HUES6 (cell line): ENCODE measurements around the gene MYL5.
"Not testable (repeated sequence)": the region's sequence is repeated elsewhere in the genome, so short reads cannot be mapped to it uniquely, and the experiment has no call there.

Source experiments
- H3K27ac ChIP-seq: 2 replicates; pipeline ENCODE4 v1.7.0; 2013; ENCODE audit warnings: low read depth, mild to moderate bottlenecking, low read length, inconsistent platforms
- H3K27me3 ChIP-seq: 2 replicates; pipeline ENCODE4 v1.6.1; 2013; ENCODE audit warnings: low read length; ENCODE audit not compliant: control insufficient read depth, insufficient read depth
- H3K36me3 ChIP-seq: 2 replicates; pipeline ENCODE4 v1.6.1; 2013; ENCODE audit warnings: low read length; ENCODE audit not compliant: control insufficient read depth, insufficient read depth
- H3K4me1 ChIP-seq: 2 replicates; pipeline ENCODE4 v1.6.1; 2013; ENCODE audit warnings: low read length; ENCODE audit not compliant: control insufficient read depth, insufficient read depth
- H3K4me3 ChIP-seq: 2 replicates; pipeline ENCODE4 v1.5.1; 2013; ENCODE audit warnings: low read depth, low read length
- H3K9ac ChIP-seq: one replicate; pipeline ENCODE4 v1.6.1; 2013; ENCODE audit warnings: mild to moderate bottlenecking, low read length
- H3K9me3 ChIP-seq: 2 replicates; pipeline ENCODE4 v1.6.1; 2013; ENCODE audit warnings: low read depth, low read length; ENCODE audit not compliant: control insufficient read depth, insufficient read depth

Gene MYL5

DNA sequence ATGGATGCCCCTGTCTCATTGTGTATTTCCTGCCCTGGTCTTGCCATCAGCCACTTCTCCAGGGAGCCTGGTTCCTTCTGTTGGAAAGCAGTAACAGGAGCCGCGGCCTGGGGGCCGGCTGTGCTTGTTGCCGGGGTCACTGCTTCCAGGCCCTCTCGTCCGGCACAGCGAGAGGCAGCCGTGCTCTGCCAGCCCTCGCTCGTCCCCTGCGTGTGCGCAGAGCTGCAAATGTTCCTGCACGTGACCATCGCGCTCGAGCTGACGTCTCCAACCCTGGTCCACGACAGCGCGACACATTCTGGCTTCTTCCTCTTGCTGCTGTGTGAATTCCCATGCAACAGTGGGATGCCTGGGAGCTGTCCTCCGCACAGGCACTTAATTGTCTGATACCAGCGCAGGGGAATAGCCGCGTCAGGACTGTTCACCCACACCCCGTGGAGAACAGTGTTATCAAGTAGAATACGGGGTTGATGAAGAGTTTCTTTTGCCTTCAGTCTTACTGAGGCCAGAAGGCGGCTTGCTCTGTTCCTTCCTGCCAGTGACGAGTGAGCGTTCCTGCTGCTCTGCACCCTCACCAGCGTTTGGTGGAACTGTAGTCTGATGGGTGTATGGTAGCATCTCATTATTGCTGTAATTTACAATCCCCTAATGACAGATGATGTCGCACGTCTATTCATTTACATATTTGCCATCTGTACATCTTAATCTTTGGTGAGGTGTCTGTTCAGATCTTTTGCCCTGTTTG lies 36.6 kb upstream of the MYL5 start:
- Histone ChIP-seq H3K9me3 (0 out of 2 replicates have a peak, but pooled peaks cover 9% of the 10 kb centered on the region), H3K4me3 (no peak overlapping the region), H3K9ac (no peak overlapping the region), H3K4me1 (no peaks in the 10 kb centered on the region), H3K27ac (no peak overlapping the region), H3K36me3 (no peaks in the 10 kb centered on the region), H3K27me3 (no peaks in the 10 kb centered on the region)

DNA sequence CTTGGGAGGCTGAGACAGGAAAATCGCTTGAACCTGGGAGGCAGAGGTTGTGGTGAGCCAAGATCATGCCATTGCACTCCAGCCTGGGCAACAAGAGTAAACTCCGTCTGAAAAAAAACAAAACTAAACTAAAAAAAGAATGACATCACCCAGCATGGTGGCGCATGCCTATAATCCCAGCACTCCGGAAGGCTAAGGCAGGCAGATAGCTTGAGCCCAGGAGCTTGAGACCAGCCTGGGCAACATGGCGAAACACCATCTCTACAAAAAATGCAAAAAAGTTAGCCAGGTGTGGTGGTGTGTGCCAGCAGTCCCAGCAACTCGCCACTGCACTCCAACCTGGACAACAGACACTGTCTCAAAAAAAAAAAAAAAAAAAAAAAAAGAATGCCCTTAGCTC lies 32.0 kb upstream of the MYL5 start:
- not testable (repeated sequence) for H3K9me3 ChIP-seq, H3K27me3 ChIP-seq, H3K9ac ChIP-seq, H3K27ac ChIP-seq, H3K4me1 ChIP-seq, H3K4me3 ChIP-seq, H3K36me3 ChIP-seq

DNA sequence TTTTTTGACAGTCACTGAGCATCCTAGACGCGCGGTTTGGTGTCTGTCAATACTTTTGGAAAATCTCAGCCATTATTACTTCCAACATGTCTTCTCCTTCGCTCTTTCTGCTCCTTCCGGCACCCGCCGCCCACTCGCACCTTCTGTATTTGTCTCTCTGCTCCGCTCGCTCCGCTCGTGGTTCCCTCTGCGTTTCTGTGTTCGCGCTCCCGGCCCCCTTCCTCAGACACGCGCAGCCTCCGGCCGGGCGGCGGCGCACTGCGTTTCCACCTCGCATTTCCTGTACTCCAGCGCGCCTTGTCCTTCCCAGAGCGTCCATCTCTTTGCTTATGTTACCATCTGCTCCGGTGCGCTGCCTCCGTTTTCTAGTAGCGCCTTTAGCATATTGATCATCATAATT lies 27.9 kb upstream of the MYL5 start:
- Histone ChIP-seq H3K36me3 (no peaks in the 10 kb centered on the region), H3K4me3 (no peak overlapping the region), H3K27ac (no peak overlapping the region), H3K27me3 (no peaks in the 10 kb centered on the region), H3K9me3 (0 out of 2 replicates have a peak, but pooled peaks cover 5% of the 10 kb centered on the region), H3K9ac (no peak overlapping the region), H3K4me1 (peaks cover 11% of the 10 kb centered on the region)

DNA sequence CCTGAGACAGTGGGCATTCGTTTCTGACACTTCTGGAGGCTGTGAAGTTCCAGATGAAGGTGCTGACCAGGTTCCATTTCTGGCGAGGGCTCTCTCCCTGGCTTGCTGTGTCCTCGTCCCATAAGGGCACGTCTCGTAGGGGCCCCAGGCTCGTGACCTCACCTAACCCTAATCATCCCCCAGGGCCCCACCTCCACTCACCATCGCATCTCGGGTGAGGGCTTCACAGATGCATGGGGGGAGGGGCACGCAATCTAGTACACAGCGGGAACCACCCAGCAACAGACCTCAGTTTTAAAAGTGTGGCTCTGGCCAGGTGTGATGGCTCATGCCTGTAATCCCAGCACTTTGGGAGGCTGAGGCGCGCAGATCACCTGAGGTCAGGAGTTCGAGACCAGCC lies 26.9 kb upstream of the MYL5 start:
- Histone ChIP-seq H3K4me1 (peaks cover 11% of the 10 kb centered on the region), H3K27me3 (no peaks in the 10 kb centered on the region), H3K4me3 (no peak overlapping the region), H3K9ac (no peak overlapping the region), H3K27ac (no peak overlapping the region), H3K9me3 (no peaks in the 10 kb centered on the region), H3K36me3 (no peaks in the 10 kb centered on the region)

DNA sequence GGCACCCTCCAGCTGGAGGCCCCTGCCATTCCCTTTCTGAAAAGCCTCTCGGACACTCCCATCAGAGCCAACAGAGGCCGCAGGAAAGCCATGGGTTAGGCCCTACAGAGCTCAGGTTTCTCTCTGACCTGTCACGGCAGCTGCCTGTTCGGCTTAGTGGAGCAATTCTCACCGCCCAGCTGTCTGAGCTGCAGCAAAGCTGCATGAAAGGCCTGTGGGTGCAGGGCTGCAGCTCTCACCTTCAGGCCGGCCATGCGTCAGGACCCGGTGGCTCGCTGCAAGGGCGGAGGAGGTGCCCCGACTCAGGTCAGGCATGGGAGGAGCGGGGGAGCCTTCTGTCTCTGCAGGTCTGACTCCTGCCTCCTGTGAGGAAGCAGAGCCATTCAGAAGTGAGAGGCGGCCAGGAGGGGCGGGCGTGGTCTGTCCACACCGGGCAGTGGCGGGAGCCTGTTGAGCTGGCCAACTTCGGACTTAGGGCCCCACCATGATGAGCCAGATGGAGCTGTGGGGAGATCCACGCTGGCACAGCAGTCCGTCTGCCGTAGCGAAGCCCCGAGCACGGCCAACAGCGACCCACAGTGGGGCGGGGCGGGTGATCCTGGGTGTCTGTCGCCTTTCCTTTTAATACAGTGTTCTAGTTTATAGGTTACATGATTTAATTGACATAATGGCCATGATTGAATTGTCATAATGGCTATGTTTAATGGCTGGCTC lies 25.6 kb upstream of the MYL5 start:
- Histone ChIP-seq H3K36me3 (no peaks in the 10 kb centered on the region), H3K9me3 (no peaks in the 10 kb centered on the region), H3K4me1 (peaks cover 11% of the 10 kb centered on the region), H3K27me3 (no peaks in the 10 kb centered on the region), H3K27ac (no peak overlapping the region), H3K9ac (no peak overlapping the region), H3K4me3 (no peak overlapping the region)

DNA sequence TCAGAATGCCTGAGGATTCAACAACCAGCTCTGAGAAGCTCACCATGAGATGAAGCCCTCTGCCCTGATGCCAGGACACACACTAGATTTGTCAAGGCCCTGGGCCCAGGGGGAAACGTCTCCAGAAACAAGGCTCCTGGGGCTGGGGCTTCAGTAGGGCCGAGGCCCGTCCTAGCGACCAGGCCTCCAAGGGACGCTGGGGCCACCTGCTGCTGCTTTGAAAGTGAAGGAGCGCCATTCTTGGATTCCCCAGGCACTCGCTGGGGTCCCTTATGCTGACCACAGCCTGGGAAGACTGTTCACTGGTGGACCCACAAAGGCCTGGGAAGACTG lies 25.1 kb upstream of the MYL5 start:
- Histone ChIP-seq H3K4me1 (peaks cover 11% of the 10 kb centered on the region), H3K27ac (no peak overlapping the region), H3K9me3 (no peaks in the 10 kb centered on the region), H3K27me3 (no peaks in the 10 kb centered on the region), H3K9ac (no peak overlapping the region), H3K4me3 (no peak overlapping the region), H3K36me3 (no peaks in the 10 kb centered on the region)

DNA sequence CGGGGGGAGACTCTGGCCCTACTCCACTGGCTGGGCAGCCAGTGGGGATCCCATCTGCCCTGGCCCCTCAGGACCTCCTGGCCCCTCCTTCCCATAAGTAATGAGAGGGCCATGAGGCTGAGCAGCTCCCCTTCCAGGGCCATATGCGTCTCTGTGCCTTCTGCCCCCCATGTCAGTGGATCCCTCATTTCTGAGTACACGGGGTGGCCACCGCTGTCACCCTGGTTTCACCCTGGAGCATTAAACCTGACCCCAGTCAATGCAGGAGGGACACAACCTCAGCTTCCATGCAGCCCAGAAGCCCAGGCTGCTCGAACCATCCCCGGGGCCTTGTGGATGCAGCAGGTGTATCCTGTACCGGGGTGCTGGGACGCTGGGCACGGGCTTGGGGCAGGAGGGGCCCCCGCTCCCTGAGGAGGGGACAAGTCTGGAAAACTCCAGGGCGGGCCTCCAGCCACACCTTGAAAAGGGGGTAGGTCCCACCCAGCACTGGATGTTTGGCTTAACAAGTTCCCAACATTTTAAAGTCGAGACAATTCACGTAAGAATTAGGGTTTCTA lies 24.5 kb upstream of the MYL5 start:
- Histone ChIP-seq H3K4me3 (no peak overlapping the region), H3K27me3 (no peaks in the 10 kb centered on the region), H3K4me1 (peaks cover 11% of the 10 kb centered on the region), H3K36me3 (no peaks in the 10 kb centered on the region), H3K27ac (no peak overlapping the region), H3K9ac (no peak overlapping the region), H3K9me3 (no peaks in the 10 kb centered on the region)

DNA sequence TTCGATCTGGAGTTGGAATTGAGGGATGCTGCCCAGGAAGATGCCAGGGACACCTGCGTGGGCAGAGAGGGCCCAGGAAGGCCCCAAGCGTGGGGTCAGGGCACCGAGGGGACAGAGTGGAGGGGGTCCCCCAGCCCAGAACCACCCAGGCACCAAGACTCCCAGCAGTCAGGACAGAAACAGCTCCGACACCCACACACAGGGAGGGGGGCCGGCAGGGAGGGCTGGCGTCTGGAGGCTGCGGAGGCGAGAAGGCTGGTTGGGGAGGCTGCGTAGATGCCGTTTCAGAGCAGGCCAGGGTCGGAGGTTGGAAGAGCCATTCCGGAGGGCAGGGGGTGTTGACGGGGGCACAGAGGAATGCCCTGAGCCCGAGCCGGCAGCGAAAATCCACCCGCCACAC lies 23.9 kb upstream of the MYL5 start:
- no peaks in the 10 kb centered on the region for H3K36me3 ChIP-seq
- no peak overlapping the region for H3K4me3 ChIP-seq
- peaks cover 11% of the 10 kb centered on the region for H3K4me1 ChIP-seq
- no peaks in the 10 kb centered on the region for H3K9me3 ChIP-seq
- H3K27ac ChIP-seq: no peak overlapping the region
- H3K27me3 ChIP-seq: no peaks in the 10 kb centered on the region
- H3K9ac ChIP-seq: no peak overlapping the region

DNA sequence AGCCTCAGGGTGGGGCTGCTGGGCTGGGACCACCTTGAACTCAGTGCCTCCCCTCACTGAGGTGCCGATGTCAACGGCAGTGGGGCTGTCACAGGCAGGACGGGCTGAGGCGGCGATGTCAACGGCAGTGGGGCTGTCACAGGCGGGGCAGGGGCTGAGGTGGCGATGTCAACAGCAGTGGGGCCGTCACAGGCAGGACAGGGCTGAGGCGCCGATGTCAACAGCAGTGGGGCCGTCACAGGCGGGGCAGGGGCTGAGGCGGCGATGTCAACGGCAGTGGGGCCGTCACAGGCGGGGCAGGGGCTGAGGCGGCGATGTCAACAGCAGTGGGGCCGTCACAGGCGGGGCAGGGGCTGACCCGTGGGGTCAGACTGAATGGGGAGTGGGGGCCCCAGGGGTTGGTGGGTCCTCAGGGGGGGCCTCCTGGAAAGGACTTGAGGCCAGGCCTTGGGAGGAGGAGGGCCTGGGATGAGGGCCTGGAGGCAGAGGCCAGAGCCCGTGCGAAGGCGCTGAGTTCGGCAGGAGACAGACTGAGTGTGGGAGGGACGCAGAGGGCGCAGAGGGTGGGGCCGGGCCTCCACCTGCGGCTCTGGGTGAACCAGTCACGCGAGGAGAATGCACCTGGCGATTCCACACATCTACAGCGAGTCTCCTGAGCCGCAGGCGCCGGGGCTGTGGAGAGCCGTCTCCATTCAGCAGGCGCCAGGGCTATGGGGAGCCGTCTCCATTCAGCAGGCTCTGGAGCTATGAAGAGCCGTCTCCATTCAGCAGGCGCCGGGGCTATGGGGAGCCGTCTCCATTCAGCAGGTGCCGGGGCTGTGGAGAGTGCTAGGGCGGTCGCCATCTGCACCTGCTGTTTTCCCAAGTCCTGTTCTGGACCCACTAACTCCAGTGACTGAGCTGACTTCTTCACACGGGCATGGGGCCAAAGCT lies 23.1 kb upstream of the MYL5 start:
- no peak overlapping the region for H3K9ac ChIP-seq
- H3K9me3 ChIP-seq: no peaks in the 10 kb centered on the region
- H3K36me3 ChIP-seq: no peaks in the 10 kb centered on the region
- no peak overlapping the region for H3K4me3 ChIP-seq
- peaks cover 11% of the 10 kb centered on the region for H3K4me1 ChIP-seq
- H3K27ac ChIP-seq: no peak overlapping the region
- H3K27me3 ChIP-seq: no peaks in the 10 kb centered on the region

DNA sequence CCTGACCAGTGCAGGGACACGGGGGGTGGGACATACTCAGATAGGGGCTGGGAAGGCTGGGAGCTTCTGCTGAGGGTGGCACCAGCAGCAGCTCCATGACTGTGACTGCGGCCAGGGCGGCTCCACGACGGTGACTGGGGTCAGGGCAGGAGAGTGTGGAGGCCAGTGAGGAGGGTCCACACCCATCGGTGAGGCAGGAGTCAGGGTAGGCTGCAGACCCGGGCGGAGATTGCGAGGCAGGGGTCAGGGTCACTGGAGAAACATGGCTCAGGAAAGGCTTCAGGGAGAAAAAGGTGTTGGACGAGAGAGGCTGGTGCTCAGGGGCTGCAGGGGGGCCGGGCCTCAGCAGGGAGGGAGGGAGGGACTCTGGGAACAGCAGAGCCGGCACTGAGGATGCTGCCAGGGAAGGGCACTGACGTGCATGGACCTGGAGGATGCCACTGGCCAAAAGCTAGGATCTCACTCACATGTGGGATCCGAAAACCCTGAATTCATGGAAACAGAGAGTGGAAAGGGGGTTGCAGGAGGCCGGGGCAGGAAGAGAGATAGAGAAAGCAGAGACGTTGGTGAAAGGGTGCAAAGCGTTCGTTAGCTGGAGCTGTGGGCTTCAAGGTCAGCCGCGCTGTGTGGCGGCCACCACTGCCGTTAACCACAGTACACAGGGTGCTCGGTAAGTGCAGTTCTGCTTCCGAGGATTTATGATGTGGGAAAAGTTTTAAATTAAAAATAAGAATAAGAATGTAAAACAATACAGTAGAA lies 22.3 kb upstream of the MYL5 start:
- Histone ChIP-seq H3K27me3 (no peaks in the 10 kb centered on the region), H3K4me1 (peaks cover 11% of the 10 kb centered on the region), H3K9me3 (no peaks in the 10 kb centered on the region), H3K27ac (no peak overlapping the region), H3K9ac (no peak overlapping the region), H3K36me3 (no peaks in the 10 kb centered on the region), H3K4me3 (no peak overlapping the region)
